Panc1 (cell line): ENCODE data around the gene RETREG1. TPM values are rescaled to one million over a fixed set of nuclear protein-coding genes. Genes with fewer than 3 reads are reported as not detected.

Source experiments
- ATAC-seq: fragments of 200-7000 bp; cut with Tn5 transposase; 2 replicates; pipeline ENCODE4 v1.9.1; 2020; ENCODE audit warnings: mild to moderate bottlenecking, moderate library complexity
- BruUV-seq: library from RNA; stranded (reverse); fragments of 400-500 nt; replicated peaks from 2 replicates; lab custom pipeline; 2021; lab: Mats Ljungman, UMichigan
- CTCF ChIA-PET: fragments of 300-600 bp; sonication (Branson Sonifier 250); formaldehyde crosslinking; loops from one replicate; lab custom pipeline; 2022; ENCODE audit warnings: antibody characterized with exemption; lab: Charles Lee
- POLR2A ChIA-PET: fragments of 300-600 bp; sonication (Branson Sonifier 250); formaldehyde crosslinking; loops from one replicate; lab custom pipeline; 2022; ENCODE audit warnings: antibody characterized with exemption; lab: Charles Lee
- DNase-seq: peaks from one replicate; pipeline ENCODE4 v3.0.0-alpha.2; 2010; ENCODE audit warnings: low read depth, low spot score
- H3K27ac ChIP-seq: 2 replicates; pipeline ENCODE4 v1.5.1; 2011; ENCODE audit warnings: mild to moderate bottlenecking, low read length, inconsistent platforms
- H3K27me3 ChIP-seq: fragments of 200-500 bp; sonication (Bioruptor generic); 2 replicates; pipeline ENCODE4 v1.6.0; 2014; ENCODE audit warnings: low read length, inconsistent platforms; ENCODE audit not compliant: control insufficient read depth, insufficient read depth
- H3K36me3 ChIP-seq: fragments of 200-500 bp; sonication (Bioruptor generic); 2 replicates; pipeline ENCODE4 v1.5.1; 2014; ENCODE audit warnings: inconsistent platforms, mild to moderate bottlenecking, low read length, moderate library complexity; ENCODE audit not compliant: control insufficient read depth, insufficient read depth
- H3K4me1 ChIP-seq: 2 replicates; pipeline ENCODE4 v1.5.1; 2011; ENCODE audit warnings: inconsistent platforms, mild to moderate bottlenecking, low read length, moderate library complexity; ENCODE audit not compliant: control insufficient read depth, insufficient read depth
- H3K4me3 ChIP-seq, 2 experiments: 2 replicates each; pipeline ENCODE4 v1.5.1; 2011 to 2012; ENCODE audit warnings: low read depth in 2 of 2, low read length in 2 of 2, mild to moderate bottlenecking in 2 of 2, inconsistent platforms in 1 of 2, moderate library complexity in 1 of 2
- H3K9me3 ChIP-seq: fragments of 200-500 bp; sonication (Bioruptor generic); 2 replicates; pipeline ENCODE4 v1.5.1; 2014; ENCODE audit warnings: low read depth, mild to moderate bottlenecking, inconsistent platforms, low read length, moderate library complexity; ENCODE audit not compliant: control insufficient read depth, insufficient read depth
- CTCF ChIP-seq: fragments of 450-650 bp; IDR thresholded peaks from 2 replicates; pipeline ENCODE4 v1.5.1; 2017; ENCODE audit warnings: mild to moderate bottlenecking
- POLR2AphosphoS5 ChIP-seq: IDR thresholded peaks from 2 replicates; pipeline ENCODE4 v1.6.1; 2012; ENCODE audit warnings: mild to moderate bottlenecking, low read depth, low read length, moderate library complexity
- REST ChIP-seq, 2 experiments: IDR thresholded peaks; 2 replicates each; pipeline ENCODE4 v1.6.1; 2011 to 2012; ENCODE audit warnings: low read depth in 2 of 2, control low read depth in 1 of 2, low read length in 1 of 2, mild to moderate bottlenecking in 1 of 2, moderate library complexity in 1 of 2; ENCODE audit not compliant: insufficient read depth in 1 of 2
- SIN3A ChIP-seq: IDR thresholded peaks from 2 replicates; pipeline ENCODE4 v1.6.1; 2012; ENCODE audit warnings: low read depth, mild to moderate bottlenecking, low read length, moderate library complexity, borderline replicate concordance; ENCODE audit not compliant: insufficient read depth
- TCF7L2 ChIP-seq: IDR thresholded peaks from 2 replicates; pipeline ENCODE4 v1.6.1; 2011; ENCODE audit warnings: mild to moderate bottlenecking, low read depth, low read length, inconsistent platforms
- in situ Hi-C: cut with HindIII; loops from 2 replicates; pipeline ENCODE4 v1.10.0; 2016; ENCODE audit warnings: low sequenced_read_pairs, low pct_unique_long_range_greater_than_20kb
- intact Hi-C: fragments of 100-400 bp; cut with micrococcal nuclease; formaldehyde crosslinking; loops from one replicate; pipeline ENCODE4 v1.10.0; 2022; ENCODE audit not compliant: unreplicated experiment
- total RNA-seq: library from RNA; stranded (reverse); gene quantifications from one replicate; pipeline ENCODE4 v1.2.1, GENCODE V29; 2021; ENCODE audit not compliant: unreplicated experiment

The RETREG1 gene
- total RNA-seq, 1 experiment from 2014 or later: 0.74 TPM

- no TSS peak for BruUV-seq
- CTCF ChIA-PET: no interaction called here
- Histone ChIP-seq H3K27me3 (no peaks in the 10 kb centered on the region), H3K27ac (no peak overlapping the region), H3K4me1 (no peaks in the 10 kb centered on the region), H3K9me3 (no peaks in the 10 kb centered on the region), H3K36me3 (no peaks in the 10 kb centered on the region), H3K4me3 (no peak overlapping the region)
- intact Hi-C loops (loop anchor here (5.0 kb wide), 1 partner anchor 174 kb away; no protein-coding TSS in a partner anchor), in situ Hi-C loops (no loop called here)
- DNase-seq: no peak
- 0 out of 2 replicates have a peak, but pooled peaks have one; percentile 28 for ATAC-seq
- TF ChIP-seq SIN3A (no peak), REST (IDR thresholded peaks at IDR 0.05; ENCODE audit: insufficient read depth in 1 of 2, low read depth in 2 of 2, low read length in 1 of 2) (no peak), CTCF (no peak)
- POLR2A ChIA-PET: no interaction called here
Observed at GRCh38 chr5:16660982-16661381, 44.2 kb upstream of the RETREG1 start.

- no peak for ATAC-seq
- ChIA-PET CTCF (interaction anchor here (0.7 kb wide), 1 partner anchor 169 kb away, joined by 5 read pairs; no protein-coding TSS in a partner anchor), POLR2A (no interaction called here)
Observed at GRCh38 chr5:16659536-16659935, 42.7 kb upstream of the RETREG1 start.

More at GRCh38 chr5:16659536-16659935, 42.7 kb upstream of the RETREG1 start:
- Histone ChIP-seq H3K27ac (no peak overlapping the region), H3K36me3 (no peaks in the 10 kb centered on the region), H3K4me3 (no peak overlapping the region), H3K27me3 (peaks cover 3% of the 10 kb centered on the region), H3K4me1 (no peaks in the 10 kb centered on the region), H3K9me3 (no peaks in the 10 kb centered on the region)
- intact Hi-C loops: no loop called here
- TF ChIP-seq REST (IDR thresholded peaks at IDR 0.05; ENCODE audit: insufficient read depth in 1 of 2, low read depth in 2 of 2, low read length in 1 of 2): no peak
- no peak for TF ChIP-seq SIN3A
- no peak for TF ChIP-seq TCF7L2
- no peak for TF ChIP-seq CTCF
- TF ChIP-seq POLR2AphosphoS5: no peak
- in situ Hi-C loops: no loop called here
- DNase-seq: no peak
- no TSS peak for BruUV-seq
